Measurements from ENCODE around the gene DHX34.
"Not testable (repeated sequence)": the region's sequence is repeated elsewhere in the genome, so short reads cannot be mapped to it uniquely, and the experiment has no call there.

The DHX34 gene

DNA sequence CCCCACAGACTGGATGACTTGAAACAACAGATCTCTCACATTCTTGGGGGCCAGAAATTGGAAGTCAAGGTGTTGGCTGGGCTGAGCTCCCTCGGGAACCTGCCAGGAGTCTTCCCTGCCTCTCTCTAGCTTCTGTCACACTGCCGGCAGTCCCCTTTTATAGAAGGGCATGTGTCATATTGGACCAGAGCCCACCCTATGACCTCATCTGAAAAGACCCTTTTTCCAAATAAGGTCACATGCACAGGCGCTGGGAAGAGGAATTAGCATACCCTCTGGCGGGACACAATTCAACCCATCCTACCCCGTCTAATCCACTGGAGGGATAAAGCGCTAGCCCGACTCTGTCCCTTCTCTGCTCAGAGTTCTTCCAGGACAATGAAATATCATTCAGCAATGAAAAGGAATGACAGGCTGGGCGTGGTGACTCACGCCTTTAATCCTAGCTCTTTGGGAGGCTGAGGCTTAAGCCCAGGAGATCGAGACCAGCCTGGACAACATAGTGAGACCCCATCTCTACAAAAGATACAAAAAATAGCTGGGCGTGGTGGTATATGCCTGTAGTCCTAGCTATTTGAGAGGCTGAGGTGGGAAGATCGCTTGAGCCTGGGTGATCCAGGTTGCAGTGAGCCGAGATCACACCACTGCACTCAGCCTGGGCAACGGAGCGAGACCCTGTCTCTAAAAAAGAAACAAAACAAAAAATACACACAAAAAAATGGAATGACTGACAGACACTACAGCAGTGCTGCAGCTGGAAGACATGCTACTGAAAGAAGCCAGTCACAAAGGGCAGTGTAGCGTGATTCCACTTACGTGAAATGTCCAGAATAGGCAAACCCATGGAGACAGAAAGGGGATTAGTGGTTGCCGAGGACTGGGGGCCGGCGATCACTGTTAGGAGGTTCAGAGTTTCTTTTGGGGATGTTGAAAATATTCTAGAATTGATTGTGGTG is 41.7 kb downstream of the DHX34 start:
- no peak for DNase-seq

DNA sequence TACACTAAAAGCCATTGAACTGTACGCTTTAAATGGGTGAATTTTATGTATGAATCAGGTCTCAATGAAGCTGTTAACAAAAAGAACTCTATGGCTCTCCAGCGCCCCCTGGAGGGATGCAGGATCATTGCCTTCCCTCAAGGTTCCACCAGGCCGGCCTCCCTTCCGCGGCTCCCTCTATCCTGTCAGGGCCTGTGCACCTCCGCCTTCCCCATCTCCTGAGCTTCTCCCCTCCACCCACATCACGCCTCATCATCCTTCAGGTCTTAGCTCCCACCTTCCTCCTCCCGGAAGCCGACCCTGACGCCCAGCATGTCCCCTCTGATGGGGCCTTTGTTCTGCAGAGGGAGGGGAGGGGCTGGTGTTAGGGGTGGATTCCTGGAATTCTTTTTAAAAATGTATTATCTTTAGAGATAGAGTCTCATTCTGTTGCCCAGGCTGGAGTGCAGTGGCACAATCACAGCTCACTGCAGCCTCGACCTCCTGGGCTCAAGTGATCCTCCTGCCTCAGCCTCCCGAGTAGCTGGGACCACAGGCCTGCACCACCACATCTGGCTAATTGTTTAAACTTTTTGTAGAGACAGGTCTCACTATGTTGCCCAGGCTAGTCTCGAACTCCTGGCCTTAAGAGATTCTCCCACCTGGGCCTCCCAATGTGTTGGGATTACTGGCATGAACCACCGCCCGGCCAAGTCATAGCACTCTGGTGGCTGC is 42.6 kb downstream of the DHX34 start:
- peak; percentile 48 for DNase-seq

DNA sequence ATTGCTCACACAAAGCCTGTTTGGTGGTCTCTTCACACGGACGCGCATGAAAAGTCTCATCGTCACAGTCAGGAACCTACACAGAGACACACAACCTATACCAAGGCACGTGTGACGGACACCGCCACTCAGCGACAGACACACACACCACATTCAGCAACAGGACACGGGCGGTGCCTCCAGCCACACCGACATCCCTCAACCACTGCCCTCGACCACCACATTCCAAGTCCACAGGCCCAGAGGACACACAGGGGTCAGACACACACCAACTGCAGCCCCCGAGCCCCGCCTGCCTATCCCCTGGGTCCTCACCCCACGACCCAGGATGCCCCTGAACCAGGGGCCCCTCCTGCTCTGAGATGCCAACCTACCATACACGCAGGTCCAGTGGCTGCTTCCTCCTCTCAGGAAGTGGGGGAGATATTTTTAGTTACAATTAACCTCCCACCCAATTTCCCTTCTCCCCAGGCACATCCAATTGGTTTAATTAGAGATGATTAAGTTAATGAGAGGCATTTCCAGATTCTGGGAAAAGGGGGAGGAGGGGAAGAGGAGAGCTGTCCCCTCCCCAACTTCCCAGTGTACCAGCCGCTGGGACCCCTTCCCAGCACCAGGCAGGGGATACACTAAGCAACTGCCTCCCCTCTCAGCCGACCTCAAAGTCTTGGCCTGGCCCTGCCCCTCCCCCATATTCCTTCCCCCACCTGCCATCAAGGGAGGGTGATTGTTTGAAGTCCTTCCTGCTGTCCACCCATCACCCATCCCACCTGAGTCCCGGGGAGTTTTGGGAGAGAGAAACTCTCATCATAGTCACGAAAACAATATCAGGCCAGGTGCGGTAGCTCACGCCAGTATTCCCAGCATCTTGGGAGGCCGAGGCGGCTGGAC is 49.8 kb downstream of the DHX34 start:
- DNase-seq: no peak

DNA sequence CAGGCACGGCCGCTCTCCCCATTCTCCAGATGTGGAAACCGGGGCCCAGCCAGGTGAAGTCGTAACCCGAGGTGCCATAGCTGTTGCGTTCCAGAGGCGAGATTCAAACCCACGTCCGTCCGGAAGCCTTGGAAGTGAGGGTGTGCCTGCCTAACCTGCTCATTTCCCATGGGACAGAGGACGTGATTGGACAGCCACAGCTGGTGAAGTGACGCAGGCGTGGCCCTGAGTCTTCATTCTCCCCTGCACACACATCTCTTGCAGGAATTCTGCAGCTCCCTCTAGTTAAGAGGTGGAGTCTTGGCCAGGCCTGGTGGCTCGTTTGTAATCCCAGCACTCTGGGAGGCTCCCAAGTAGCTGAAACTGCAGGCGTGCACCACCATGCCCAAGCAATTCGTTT is 53.4 kb downstream of the DHX34 start:
- DNase-seq: no peak

DNA sequence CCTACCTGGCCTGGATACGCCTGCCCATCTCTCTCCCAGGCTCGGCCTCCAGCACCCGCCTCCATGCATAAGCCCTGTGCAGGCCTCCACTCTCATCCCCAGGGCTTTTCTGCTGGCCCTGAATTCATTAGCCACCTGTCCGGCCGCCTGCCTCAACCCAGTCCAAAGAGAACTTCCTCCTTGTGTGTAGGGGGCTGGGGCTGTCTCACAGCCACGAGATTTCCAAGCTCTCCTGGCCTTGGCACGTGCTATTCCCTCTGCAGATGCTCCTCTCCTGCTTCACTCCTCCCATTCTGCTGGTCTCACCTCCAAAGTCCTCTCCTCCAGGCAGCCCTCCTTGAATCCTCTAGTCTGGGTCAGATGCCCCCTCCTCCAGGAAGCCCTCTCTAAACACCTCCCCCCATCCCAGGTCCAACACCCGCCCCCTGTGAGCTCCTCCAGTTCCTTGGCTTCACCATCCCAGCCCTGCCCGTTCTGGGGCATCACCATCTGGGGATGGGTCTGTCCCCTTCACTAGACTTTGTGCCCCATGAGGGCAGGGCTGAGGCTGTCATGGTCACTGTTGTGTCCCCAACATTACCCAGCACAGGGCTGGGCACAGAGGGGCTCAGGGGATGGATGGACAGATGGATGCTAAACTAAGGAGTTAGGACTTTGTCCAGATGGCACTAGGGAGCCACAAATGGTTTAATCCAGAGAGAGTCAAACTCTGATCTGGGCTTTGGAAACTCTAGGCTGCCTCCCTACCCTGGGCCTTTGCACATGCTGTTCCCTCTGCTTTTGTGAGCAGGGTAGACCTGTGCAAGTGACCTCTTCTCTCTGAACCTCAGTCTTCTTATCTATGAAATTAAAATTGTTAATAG is 55.5 kb downstream of the DHX34 start:
- DNase-seq: no peak

DNA sequence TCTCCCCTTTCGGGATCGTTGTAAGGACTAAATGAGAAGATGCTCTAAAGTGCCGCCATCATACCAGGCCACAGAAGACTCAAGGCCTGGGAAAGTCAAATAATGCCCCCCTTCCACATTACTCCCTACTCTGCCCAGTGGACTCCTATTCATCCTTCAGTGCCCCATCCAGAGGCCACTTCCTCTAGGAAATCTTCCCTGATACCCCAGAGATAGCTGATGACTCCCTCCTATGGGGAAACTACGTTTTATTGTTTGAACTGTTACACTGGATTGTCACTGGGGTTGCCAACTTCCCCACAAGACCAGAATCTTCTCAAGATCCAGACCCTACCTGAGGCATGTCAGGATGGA is 56.1 kb downstream of the DHX34 start:
- no peak for DNase-seq

DNA sequence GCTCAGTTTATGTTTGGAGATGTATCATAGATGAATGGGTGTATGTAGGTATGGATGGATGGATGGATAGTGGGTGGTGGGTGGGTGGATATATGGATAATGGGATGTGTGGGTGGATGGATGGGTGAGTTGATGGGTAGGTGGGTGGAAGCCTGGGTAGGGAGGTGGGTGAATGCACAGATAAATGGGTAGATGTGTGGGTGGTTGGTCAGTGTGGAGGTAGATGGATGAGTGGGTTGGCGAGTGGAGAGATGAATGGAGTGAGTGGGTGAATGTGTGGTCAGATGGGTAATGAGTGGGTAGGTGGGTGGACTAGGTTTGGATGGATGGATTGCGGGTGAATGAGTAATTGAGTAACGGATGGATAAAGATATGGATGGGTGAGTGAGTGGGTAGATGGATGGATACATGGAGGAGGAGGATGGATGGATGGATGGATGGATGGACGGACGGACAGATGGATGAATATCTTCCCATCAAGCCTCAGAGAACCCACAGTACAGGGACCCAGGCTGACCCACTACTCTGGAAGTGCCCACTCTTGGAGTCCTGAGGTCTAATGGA is 56.8 kb downstream of the DHX34 start:
- DNase-seq: no peak

DNA sequence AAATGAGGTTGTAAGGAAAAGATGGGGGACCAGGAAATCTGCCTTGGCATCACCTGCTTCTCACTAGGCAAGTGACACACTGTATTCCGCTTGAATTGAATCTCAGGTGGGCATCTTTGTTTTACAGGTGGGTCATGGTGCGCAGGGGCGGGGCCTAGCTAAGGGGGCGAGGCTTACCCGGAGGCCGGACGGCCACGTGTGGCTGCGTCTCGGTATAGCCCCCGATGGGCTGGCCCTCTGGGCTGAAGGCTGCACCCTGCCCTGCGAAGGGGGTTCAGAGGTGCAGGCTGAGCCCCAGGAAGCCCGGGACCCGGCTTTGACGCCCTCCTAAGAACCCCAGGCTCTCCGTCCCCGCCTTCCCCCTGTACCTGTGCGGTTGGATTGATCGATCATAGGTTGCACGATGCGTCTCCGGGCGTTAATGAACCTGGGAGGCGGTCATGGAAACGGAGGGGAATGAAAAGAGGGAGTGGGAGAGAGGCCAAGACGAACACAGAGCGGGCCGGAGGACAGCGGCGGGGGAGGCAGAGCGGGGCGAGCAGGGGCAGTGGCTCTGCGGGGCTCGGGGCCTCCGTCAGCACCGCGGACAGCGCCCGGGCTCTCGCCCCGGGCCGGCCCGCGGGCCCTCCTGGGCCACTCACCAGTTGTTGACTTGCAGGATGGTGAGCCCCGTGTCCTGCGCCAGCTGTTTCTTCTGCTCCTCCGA is 57.7 kb downstream of the DHX34 start:
- DNase-seq: no peak

DNA sequence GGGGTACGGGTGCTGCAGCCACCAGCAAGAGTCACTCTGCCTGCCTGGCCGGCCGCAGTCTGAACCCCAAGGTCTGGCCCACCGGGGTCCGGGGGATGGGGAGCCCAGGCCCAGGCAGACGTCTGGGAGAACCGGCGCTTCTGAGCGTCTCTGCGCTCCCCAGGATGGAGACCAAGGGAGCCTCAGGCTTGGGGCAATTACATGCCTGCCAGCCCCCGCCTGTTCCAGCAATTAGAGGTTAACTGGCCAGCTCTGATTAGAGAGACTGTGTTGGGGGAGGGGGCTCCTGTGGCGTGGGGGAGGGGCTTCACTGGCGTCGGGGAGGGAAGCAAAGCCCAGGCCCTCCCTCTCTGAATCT is 58.3 kb downstream of the DHX34 start:
- DNase-seq: no peak

DNA sequence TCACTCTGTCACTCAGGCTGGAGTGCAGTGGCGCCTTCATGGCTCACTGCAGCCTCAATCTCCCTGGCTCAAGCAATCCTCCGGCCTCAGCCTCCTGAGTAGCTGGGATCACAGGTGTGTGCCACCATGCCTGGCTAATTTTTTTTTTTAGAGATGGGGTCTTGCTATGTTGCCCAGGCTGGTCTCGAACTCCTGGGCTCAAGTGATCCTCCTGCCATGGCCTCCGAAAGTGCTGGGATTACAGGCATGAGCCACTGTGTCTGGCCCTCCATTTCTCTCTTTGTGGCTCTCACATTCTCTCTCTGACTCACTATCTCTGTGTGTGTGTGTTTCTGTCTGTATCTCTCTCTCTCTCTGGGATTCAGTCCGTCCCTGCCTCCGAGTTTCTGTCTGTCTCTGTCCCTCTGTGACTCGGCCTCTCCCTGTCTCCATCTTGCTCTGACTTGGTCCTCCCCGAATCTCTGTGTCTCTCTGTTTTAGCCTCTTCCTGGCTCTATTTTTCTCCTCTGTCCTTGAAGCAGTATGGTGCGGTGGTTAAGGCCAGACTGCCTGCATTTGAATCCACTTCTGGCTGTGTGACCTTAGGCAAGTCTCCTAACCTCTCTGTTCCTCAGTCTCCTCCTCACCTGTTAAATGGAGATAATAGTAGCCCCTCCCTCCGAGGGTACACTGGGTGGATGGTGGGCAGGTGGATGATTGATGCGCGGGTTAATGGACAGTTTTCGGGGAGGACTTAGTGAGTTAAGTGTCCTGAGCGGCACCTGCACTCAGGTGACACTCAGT is 59.2 kb downstream of the DHX34 start:
- no peak for DNase-seq

DNA sequence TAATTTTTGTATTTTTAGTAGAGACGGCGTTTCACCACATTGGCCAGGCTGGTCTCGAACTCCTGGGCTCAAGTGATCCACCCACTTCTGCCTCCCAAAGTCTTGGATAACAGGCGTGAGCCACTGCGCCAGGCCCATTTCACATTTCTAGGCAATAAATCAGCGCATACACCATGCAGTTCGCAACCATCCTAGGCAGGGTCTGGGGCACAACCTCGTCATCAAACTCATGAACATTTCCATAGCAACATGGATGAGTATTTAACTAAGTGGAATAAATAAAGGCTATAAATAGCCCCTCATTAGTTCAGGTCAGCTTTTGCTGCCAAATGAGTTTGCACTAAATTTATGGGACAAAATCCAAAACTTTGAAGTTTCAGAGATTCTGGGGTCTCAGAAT is 62.0 kb downstream of the DHX34 start:
- no peak for DNase-seq

DNA sequence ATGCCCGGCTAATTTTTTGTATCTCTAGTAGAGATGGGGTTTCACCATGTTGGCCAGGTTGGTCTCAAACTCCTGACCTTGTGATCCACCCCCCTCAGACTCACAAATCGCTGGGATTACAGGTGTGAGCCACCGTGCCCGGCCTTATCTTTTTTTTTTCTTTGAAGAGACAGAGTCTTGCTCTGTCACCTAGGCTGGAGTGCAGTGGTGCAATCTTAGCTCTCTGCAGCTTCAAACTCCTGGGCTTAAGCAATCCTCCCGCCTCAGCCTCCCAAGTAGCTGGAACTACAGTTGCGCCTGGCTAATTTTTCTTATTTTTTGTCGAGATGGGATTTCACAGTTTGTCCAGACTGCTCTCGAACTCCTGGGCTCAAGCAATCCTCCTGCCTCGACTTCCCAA is 62.6 kb downstream of the DHX34 start:
- not testable (repeated sequence) for DNase-seq

DNA sequence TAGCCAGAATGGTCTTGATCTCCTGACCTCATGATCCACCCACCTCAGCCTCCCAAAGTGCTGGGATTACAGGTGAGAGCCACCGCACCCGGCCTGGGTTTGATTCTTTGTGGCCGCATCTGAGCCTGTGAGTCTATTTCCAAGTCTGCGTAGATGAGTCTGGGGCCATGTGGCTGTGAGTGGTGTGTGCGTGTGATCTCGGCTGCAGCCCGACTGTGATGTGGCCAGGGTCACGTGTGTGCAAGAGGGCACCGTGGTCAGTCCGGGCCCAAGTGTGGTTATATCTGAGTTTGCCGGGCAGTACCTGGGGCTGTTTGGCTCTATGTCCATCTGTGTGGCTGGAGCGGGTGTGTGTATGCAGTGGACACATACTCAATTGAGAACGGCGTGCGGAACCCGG is 64.8 kb downstream of the DHX34 start:
- no peak for DNase-seq

DNA sequence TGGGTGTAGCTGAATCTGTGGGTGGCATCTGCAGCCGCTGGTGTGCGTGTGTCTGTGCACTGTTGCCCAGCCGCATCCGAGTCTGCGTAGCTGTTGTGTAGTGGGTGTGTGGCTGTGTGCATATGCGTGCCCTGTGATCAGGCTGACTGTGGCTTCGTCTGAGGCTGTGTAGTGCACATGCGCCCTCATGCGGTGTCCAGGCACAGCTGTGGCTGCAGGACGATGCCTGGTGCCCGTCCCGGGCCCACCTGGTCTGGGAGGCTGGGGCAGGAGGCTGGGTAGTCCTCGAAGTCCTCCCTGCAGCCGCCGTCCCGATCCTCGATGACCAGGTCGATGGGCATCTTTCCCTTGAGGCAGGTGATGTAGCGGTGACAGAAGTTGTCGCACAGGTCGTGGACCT is 65.4 kb downstream of the DHX34 start:
- DNase-seq: no peak

DNA sequence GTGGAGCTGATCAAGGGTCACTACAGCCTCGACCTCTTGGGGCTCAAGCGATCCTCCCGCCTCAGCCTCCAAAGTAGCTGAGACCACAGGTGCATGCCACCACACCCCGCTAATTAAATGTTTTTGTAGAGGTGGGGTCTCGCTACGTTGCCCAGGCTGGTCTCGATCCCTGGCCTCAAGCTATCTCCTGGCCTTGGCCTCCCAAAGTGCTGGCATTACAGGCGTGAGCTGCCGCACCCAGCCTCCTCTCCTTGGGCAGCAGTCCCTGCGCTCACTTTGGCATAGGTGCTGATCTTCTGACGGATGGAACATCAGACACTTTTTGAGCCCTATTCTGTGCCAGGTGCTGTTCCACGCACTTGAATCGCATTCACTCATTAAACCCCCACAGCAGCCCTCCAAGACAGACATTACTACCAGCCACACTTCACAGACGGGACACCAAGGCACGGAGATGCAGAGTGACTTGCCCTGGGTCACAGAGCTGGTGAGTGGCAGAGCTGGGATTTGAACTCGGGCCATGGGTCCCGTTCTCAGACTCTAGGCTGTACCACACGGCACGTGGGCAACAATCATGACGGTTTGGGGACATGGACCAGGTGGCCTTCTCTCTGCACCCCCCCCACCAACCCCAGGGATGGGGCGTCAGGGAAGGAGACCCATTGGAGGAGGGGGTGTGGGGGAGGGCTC is 67.0 kb downstream of the DHX34 start:
- DNase-seq: no peak

DNA sequence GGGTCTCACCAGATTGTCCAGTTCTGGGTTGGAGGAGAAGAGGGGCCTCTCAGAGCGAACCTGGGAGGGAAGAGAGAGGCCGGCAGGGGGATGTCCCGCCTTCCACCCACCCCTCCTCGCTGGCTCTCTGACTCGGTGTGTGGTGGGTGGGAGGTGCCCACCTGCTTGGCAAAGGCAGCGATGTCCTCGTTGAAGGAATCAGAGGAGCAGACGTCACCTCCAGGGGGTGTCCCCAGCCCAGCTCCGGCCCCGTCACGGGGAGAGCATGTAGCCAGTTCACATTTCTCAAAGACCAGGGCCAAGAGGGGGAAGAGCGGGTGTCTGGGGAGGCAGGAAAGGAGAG is 67.5 kb downstream of the DHX34 start:
- DNase-seq: no peak

DNA sequence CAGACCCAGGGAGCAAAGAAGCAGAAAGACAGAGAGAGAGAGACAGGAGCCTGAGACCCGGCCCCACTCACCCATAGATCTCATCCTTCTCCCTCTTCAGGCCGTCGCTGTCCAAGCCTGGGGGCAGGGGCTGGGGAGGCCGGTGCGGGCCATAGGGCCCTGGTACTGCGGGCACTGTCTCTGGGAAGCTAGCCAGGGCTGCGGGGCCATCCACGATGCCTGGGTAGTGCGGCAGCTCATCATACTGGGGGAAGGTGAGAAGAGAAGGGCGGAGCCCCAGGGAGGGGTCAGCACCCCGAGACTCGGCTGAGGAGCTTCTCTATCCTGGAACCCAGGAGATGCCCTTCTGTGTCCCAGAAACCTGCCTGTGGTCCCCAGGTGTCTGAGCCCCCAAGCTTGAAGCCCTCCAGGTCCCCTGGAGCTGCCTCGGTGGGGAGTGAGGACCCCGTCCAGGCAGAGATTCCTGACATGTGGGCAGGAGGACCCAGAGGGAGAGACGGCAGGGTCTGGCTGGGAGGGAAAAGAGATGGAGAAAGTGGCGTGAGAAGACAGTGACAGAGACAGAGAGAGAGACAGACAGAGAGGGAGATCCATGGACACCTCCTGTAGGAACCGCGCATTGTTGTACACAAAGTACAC is 68.1 kb downstream of the DHX34 start:
- DNase-seq: no peak

DNA sequence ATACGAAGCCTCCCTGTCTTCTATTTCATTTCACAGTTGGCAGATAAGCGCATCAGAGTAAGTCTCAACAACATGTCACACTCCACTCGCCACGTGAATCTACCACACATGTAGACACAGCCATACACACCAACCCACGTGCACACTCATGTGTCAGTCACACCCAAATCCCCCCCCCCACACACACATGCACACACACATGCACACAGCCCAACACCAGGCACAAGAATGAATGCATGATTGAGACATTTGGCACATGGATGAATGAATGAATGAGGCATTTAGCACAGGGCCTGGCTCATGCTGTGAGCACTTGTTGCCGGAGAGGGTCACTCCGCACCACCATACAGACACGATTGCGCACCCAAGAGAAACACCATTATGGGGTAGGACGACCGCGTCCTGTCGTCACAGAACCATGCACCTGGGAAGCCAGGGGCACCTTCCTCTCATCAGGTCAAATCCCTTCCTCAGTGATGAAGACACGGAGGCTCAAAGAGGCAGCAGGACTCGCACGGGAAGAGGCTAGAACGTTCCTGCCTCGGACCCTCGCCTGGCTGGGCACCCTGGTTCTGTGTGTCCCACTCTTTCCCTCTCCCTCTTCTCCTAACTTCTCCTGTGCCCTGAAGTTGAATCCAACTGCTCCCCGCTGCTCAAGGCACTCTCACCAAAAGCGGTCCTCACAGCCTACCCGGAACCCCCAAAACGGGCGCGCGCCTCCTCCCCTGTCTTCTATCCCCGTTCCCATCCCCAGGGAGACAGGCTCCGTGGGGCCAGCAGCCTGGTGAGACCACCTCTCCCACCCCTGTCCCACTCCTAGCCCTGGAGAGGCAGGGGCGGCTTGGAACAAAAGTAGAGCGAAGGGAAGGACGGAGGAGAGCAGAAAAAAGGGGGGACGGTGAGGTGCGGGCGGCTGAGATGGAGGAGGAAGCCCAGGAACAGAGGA is 68.9 kb downstream of the DHX34 start:
- no peak for DNase-seq

DNA sequence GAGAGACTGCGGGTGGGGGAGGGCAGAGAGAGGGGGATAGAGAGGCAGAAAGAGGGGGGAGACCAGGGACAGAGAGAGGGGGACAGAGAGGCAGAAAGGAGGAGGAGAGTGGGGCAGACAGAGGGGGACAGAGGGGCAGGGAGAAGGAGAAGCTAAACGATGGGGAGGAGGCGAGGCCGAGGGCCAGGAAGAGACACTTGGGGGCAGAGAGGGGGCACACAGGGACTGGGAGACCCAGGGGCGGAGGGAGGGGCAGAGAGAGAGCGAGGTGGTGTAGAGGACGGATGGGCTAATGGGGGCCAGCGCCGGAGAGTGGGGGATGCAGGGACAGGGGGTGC is 69.5 kb downstream of the DHX34 start:
- no peak for DNase-seq

Data from NCI-H226 (cell line).